Measurements from ENCODE around the gene ABCC4.

- TF ChIP-seq CTCF (IDR thresholded peaks at IDR 0.05; ENCODE audit: low read depth, low read length) (no peak), EZH2phosphoT487 (IDR thresholded peaks at IDR 0.05; ENCODE audit: low read depth) (no peak)
These were observed 314.2 kb downstream of the ABCC4 start for GRCh38 chr13:94987081-94987480.
